Fibroblast of the conjunctiva (primary cell): Measurements from ENCODE around the gene USP21.

Experiments
- DNase-seq: peaks from one replicate; pipeline ENCODE4 v3.0.0-alpha.2; 2010; ENCODE audit warnings: low read depth

USP21 gene

GRCh38 chr1:161171696-161172095 is 12.4 kb downstream of the USP21 start:
- DNase-seq, result no peak

GRCh38 chr1:161172349-161172748 is 13.0 kb downstream of the USP21 start:
- no peak for DNase-seq

GRCh38 chr1:161172776-161173376 is 13.6 kb downstream of the USP21 start:
- DNase-seq, result peak; percentile 79

- DNase-seq, result no peak
These were observed 14.4 kb downstream of the USP21 start for GRCh38 chr1:161173711-161174110.

- DNase-seq, result no peak
These were observed 15.6 kb downstream of the USP21 start for GRCh38 chr1:161174911-161175310.

GRCh38 chr1:161175771-161176453 is 16.6 kb downstream of the USP21 start:
- DNase-seq, result no peak

- no peak for DNase-seq
These were observed 17.3 kb downstream of the USP21 start for GRCh38 chr1:161176468-161177111.

- DNase-seq, result no peak
These were observed 18.0 kb downstream of the USP21 start, which contains the start of gene B4GALT3 for GRCh38 chr1:161177112-161177935. TSS of gene B4GALT3 (minus strand) at chr1:161177507. CDS start at chr1:161176060, 1,447 bp downstream.

- DNase-seq, result no peak
These were observed 18.6 kb downstream of the USP21 start for GRCh38 chr1:161177936-161178244.

GRCh38 chr1:161179698-161180097 is 20.4 kb downstream of the USP21 start:
- no peak for DNase-seq

GRCh38 chr1:161180639-161181038 is 21.3 kb downstream of the USP21 start:
- DNase-seq, result no peak

GRCh38 chr1:161182214-161182613 is 22.9 kb downstream of the USP21 start:
- DNase-seq, result no peak

- DNase-seq, result no peak
These were observed 26.0 kb downstream of the USP21 start for GRCh38 chr1:161185282-161185682.

GRCh38 chr1:161185732-161186311 is 26.5 kb downstream of the USP21 start:
- DNase-seq, result no peak

- DNase-seq, result no peak
These were observed 28.0 kb downstream of the USP21 start for GRCh38 chr1:161187311-161187710.

GRCh38 chr1:161188381-161188780 is 29.1 kb downstream of the USP21 start:
- no peak for DNase-seq

GRCh38 chr1:161189036-161189435 is 29.7 kb downstream of the USP21 start:
- peak; percentile 74 for DNase-seq

- no peak for DNase-seq
These were observed 31.7 kb downstream of the USP21 start for GRCh38 chr1:161190962-161191521.

GRCh38 chr1:161191971-161192370 is 32.7 kb downstream of the USP21 start:
- DNase-seq, result no peak

GRCh38 chr1:161192476-161193465 is 33.5 kb downstream of the USP21 start:
- DNase-seq, result no peak
